KMS-11 (cell line): ENCODE data around the gene TYW5.
A peak's percentile ranks its signal among the peaks of the same experiment; 100 is the strongest.

Source experiments
- H2AFZ ChIP-seq: fragments of 200-600 bp; sonication (generic); 2 replicates; pipeline ENCODE4 v1.6.1; 2016; ENCODE audit warnings: antibody characterized with exemption, mixed run types, low read depth
- H3K27ac ChIP-seq: fragments of 200-600 bp; sonication (generic); 2 replicates; pipeline ENCODE4 v1.6.1; 2016; ENCODE audit warnings: mild to moderate bottlenecking, mixed run types
- H3K27me3 ChIP-seq: fragments of 200-600 bp; sonication (generic); 2 replicates; pipeline ENCODE4 v1.6.1; 2017; ENCODE audit warnings: mild to moderate bottlenecking, low read depth, mixed run types, moderate library complexity; ENCODE audit not compliant: insufficient read depth
- H3K36me3 ChIP-seq: fragments of 200-600 bp; sonication (generic); 2 replicates; pipeline ENCODE4 v1.6.1; 2017; ENCODE audit warnings: mild to moderate bottlenecking, mixed run types; ENCODE audit not compliant: insufficient read depth
- H3K4me1 ChIP-seq: fragments of 200-600 bp; sonication (generic); 2 replicates; pipeline ENCODE4 v1.6.1; 2016; ENCODE audit warnings: mild to moderate bottlenecking, low read depth, mixed run types; ENCODE audit not compliant: poor library complexity, severe bottlenecking
- H3K4me2 ChIP-seq: fragments of 200-600 bp; sonication (generic); 2 replicates; pipeline ENCODE4 v1.7.0; 2016; ENCODE audit warnings: mild to moderate bottlenecking, mixed run types
- H3K4me3 ChIP-seq: fragments of 200-600 bp; sonication (generic); IDR thresholded peaks from 2 replicates; pipeline ENCODE4 v1.6.1; 2017; ENCODE audit warnings: low read depth, low read length, mixed read lengths; ENCODE audit not compliant: insufficient read depth
- H3K79me2 ChIP-seq: fragments of 200-600 bp; sonication (generic); 2 replicates; pipeline ENCODE4 v1.6.1; 2016; ENCODE audit warnings: low read depth, mixed run types; ENCODE audit not compliant: insufficient read depth
- H3K9ac ChIP-seq: fragments of 200-600 bp; sonication (generic); 2 replicates; pipeline ENCODE4 v1.6.1; 2016; ENCODE audit warnings: mild to moderate bottlenecking, mixed run types
- H4K20me1 ChIP-seq: fragments of 200-600 bp; sonication (generic); 2 replicates; pipeline ENCODE4 v1.6.1; 2016; ENCODE audit warnings: mild to moderate bottlenecking, mixed run types; ENCODE audit not compliant: insufficient read depth
- CTCF ChIP-seq: fragments of 200-600 bp; sonication (generic); conservative IDR thresholded peaks from 2 replicates; pipeline ENCODE4 v1.6.1; 2017; ENCODE audit warnings: low read depth, mild to moderate bottlenecking, antibody characterized with exemption, low read length, moderate library complexity, mixed read lengths

TYW5 gene

GRCh38 chr2:199989822-199990221 is 34.5 kb upstream of the TYW5 start:
- TF ChIP-seq CTCF = no peak
- no peak overlapping the region for H3K4me2 ChIP-seq

GRCh38 chr2:199988151-199988550 is 32.9 kb upstream of the TYW5 start:
- Histone ChIP-seq H3K4me1 (peaks cover 5% of the 10 kb centered on the region), H2AFZ (no peak overlapping the region), H3K36me3 (no peaks in the 10 kb centered on the region), H3K4me3 (no peak overlapping the region), H3K79me2 (no peaks in the 10 kb centered on the region), H3K27me3 (no peaks in the 10 kb centered on the region), H4K20me1 (no peaks in the 10 kb centered on the region), H3K27ac (no peak overlapping the region), H3K4me2 (no peak overlapping the region), H3K9ac (no peak overlapping the region)
- no peak for TF ChIP-seq CTCF

More at GRCh38 chr2:199989822-199990221, 34.5 kb upstream of the TYW5 start:
- H3K9ac ChIP-seq = no peak overlapping the region
- H4K20me1 ChIP-seq = no peaks in the 10 kb centered on the region
- no peak overlapping the region for H2AFZ ChIP-seq
- H3K4me3 ChIP-seq = no peak overlapping the region
- no peak overlapping the region for H3K27ac ChIP-seq
- no peaks in the 10 kb centered on the region for H3K27me3 ChIP-seq
- peaks cover 5% of the 10 kb centered on the region for H3K4me1 ChIP-seq
- H3K79me2 ChIP-seq = no peaks in the 10 kb centered on the region
- H3K36me3 ChIP-seq = no peaks in the 10 kb centered on the region

- Histone ChIP-seq H3K27ac (no peak overlapping the region), H3K9ac (no peak overlapping the region), H3K4me1 (peaks cover 5% of the 10 kb centered on the region), H3K27me3 (no peaks in the 10 kb centered on the region), H3K4me2 (no peak overlapping the region), H3K4me3 (no peak overlapping the region), H4K20me1 (no peaks in the 10 kb centered on the region), H2AFZ (no peak overlapping the region), H3K79me2 (no peaks in the 10 kb centered on the region), H3K36me3 (no peaks in the 10 kb centered on the region)
- TF ChIP-seq CTCF = no peak
Observed at GRCh38 chr2:199987586-199987985, 32.3 kb upstream of the TYW5 start.

- Histone ChIP-seq H3K27me3 (no peaks in the 10 kb centered on the region), H3K79me2 (no peaks in the 10 kb centered on the region), H3K4me2 (no peak overlapping the region), H3K36me3 (no peaks in the 10 kb centered on the region), H3K4me1 (peaks cover 5% of the 10 kb centered on the region), H4K20me1 (no peaks in the 10 kb centered on the region), H2AFZ (peak overlapping the region; percentile 82), H3K27ac (no peak overlapping the region), H3K4me3 (no peak overlapping the region), H3K9ac (no peak overlapping the region)
- TF ChIP-seq CTCF = peak; percentile 77
Observed at GRCh38 chr2:199985625-199986207, 30.4 kb upstream of the TYW5 start.
